Keratinocyte (primary cell): ENCODE data around the gene RMND5A. TPM values are rescaled to one million over a fixed set of nuclear protein-coding genes. Genes with fewer than 3 reads are reported as not detected.

ENCODE experiments used
- DNase-seq: peaks from one replicate; pipeline ENCODE4 v3.0.0-alpha.2; 2011; ENCODE audit warnings: low read depth, missing footprints, low spot score
- FAIRE-seq: peaks from 2 replicates; lab custom pipeline; 2011; peaks lifted over from hg19 to GRCh38; lab: Jason Lieb, UNC
- H2AFZ ChIP-seq: 2 replicates; pipeline ENCODE4 v1.6.0; 2012; ENCODE audit warnings: low read length, control low read depth, inconsistent platforms; ENCODE audit not compliant: control insufficient read depth
- H3K27ac ChIP-seq: 2 replicates; pipeline ENCODE4 v1.5.1; 2011; ENCODE audit warnings: low read length; ENCODE audit not compliant: control insufficient read depth, insufficient read depth
- H3K27me3 ChIP-seq: 3 replicates; pipeline ENCODE4 v1.6.0; 2011; ENCODE audit warnings: low read length; ENCODE audit not compliant: control insufficient read depth, insufficient read depth; ENCODE audit errors: extremely low read depth
- H3K36me3 ChIP-seq, 2 experiments: 2 replicates in 1 of 2; 3 replicates in 1 of 2; pipeline ENCODE4 v1.5.1; 2011; ENCODE audit warnings: low read length in 2 of 2, mild to moderate bottlenecking in 1 of 2; ENCODE audit not compliant: control insufficient read depth in 2 of 2, insufficient read depth in 2 of 2; ENCODE audit errors: extremely low read depth in 1 of 2
- H3K4me1 ChIP-seq: 3 replicates; pipeline ENCODE4 v1.5.1; 2011; ENCODE audit warnings: low read length; ENCODE audit not compliant: control insufficient read depth, insufficient read depth; ENCODE audit errors: extremely low read depth
- H3K4me2 ChIP-seq: 3 replicates; pipeline ENCODE4 v1.6.0; 2011; ENCODE audit warnings: low read depth, low read length; ENCODE audit not compliant: control insufficient read depth, insufficient read depth; ENCODE audit errors: extremely low read depth
- H3K4me3 ChIP-seq, 3 experiments: fragments of 200-600 bp in 1 of 3; sonication (generic) in 1 of 3; 2 replicates in 2 of 3; 3 replicates in 1 of 3; pipeline ENCODE4 v1.5.1; 2011 to 2016; ENCODE audit warnings: low read length in 3 of 3, mild to moderate bottlenecking in 3 of 3, control low read depth in 2 of 3, inconsistent platforms in 1 of 3, low read depth in 1 of 3, mixed read lengths in 1 of 3, mixed run types in 1 of 3, moderate library complexity in 1 of 3; ENCODE audit not compliant: control insufficient read depth in 2 of 3, insufficient read depth in 2 of 3; ENCODE audit errors: extremely low read depth in 1 of 3
- H3K79me2 ChIP-seq: 2 replicates; pipeline ENCODE4 v1.6.0; 2012; ENCODE audit warnings: low read length; ENCODE audit not compliant: control insufficient read depth, insufficient read depth
- H3K9ac ChIP-seq: 3 replicates; pipeline ENCODE4 v1.6.0; 2011; ENCODE audit warnings: low read length; ENCODE audit not compliant: control insufficient read depth, insufficient read depth; ENCODE audit errors: extremely low read depth
- H3K9me1 ChIP-seq: 3 replicates; pipeline ENCODE4 v1.6.0; 2011; ENCODE audit warnings: low read length; ENCODE audit not compliant: control insufficient read depth, insufficient read depth; ENCODE audit errors: extremely low read depth
- H3K9me3 ChIP-seq: 2 replicates; pipeline ENCODE4 v1.5.1; 2012; ENCODE audit warnings: low read depth, low read length; ENCODE audit not compliant: control insufficient read depth
- H4K20me1 ChIP-seq: 3 replicates; pipeline ENCODE4 v1.6.0; 2011; ENCODE audit warnings: low read length; ENCODE audit not compliant: control insufficient read depth, insufficient read depth; ENCODE audit errors: extremely low read depth
- EZH2 ChIP-seq: IDR thresholded peaks from one replicate; pipeline ENCODE4 v1.6.1; 2012; ENCODE audit warnings: inconsistent platforms, mild to moderate bottlenecking, low read length, moderate library complexity
- dilution Hi-C: fragments of 300-500 bp; cut with MboI; formaldehyde crosslinking; loops from one replicate; pipeline ENCODE4 v1.7.0; 2020; ENCODE audit warnings: low sequenced_read_pairs; ENCODE audit not compliant: extremely low pct_ligation_motif_present
- polyA plus RNA-seq, 5 experiments: library from polyadenylated mRNA; depleted of rRNA in 3 of 5; stranded (reverse) in 3 of 5; stranded (forward) in 1 of 5; unstranded in 1 of 5; fragments of >200 nt; gene quantifications; 1 replicate in 1 of 5; 2 replicates in 3 of 5; 3 replicates in 1 of 5; pipeline versions ENCODE4 v1.2.1 to v1.2.3, GENCODE V29; 2011 to 2012; ENCODE audit warnings: missing spikeins in 2 of 5, low read depth in 1 of 5, low replicate concordance in 1 of 5
- TF ChIP-seq, protein P1 (sequence below), 3 experiments: IDR thresholded peaks in 1 of 3; conservative IDR thresholded peaks in 1 of 3; optimal IDR thresholded peaks in 1 of 3; 2 replicates in 2 of 3; 3 replicates in 1 of 3; pipeline versions ENCODE3 to v1.5.1; 2011; ENCODE audit warnings: low read length in 3 of 3, mild to moderate bottlenecking in 3 of 3, moderate library complexity in 2 of 3, control low read depth in 1 of 3, inconsistent platforms in 1 of 3; ENCODE audit not compliant: insufficient read depth in 2 of 3; ENCODE audit errors: extremely low read depth in 1 of 3

The RMND5A gene
- polyA plus RNA-seq, 1 donor (not counting 4 experiments of a cell fraction or from before 2014, with no cell fraction given) = 26.0 TPM

DNA sequence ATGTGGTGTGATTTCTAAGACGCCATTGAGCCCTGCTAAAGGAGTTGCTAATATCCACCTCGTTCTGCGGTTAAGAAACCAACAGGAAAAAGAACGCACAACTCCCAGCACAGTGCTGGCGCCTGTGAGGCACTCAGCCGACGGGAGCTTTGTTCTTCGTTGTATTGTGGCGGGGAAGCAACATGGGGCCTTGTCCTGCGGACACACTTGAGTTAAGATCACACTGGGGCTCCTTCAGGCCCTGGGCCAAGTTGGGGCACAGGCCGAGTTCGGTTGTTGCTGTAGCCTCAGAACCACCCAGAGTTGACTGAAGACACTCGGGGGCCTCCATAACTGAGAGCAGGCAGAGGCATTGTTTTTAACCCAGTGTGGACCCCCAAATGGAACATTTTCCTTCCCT is 101.2 kb downstream of the RMND5A start:
- H3K4me2 ChIP-seq = peak overlapping the region; percentile 44
- H3K36me3 ChIP-seq = no peaks in the 10 kb centered on the region
- H4K20me1 ChIP-seq = no peaks in the 10 kb centered on the region
- no peaks in the 10 kb centered on the region for H3K9me3 ChIP-seq
- dilution Hi-C loops = no loop called here
- peak overlapping the region in 1 of 3 experiments; percentile 6 for H3K4me3 ChIP-seq
- DNase-seq (no peak), FAIRE-seq (no peak)
- H3K27me3 ChIP-seq = peaks cover 4% of the 10 kb centered on the region
- H3K27ac ChIP-seq = no peak overlapping the region
- no peaks in the 10 kb centered on the region for H3K79me2 ChIP-seq
- H3K9ac ChIP-seq = no peak overlapping the region
- peaks cover 4% of the 10 kb centered on the region for H3K4me1 ChIP-seq
- TF ChIP-seq, protein P1, sequence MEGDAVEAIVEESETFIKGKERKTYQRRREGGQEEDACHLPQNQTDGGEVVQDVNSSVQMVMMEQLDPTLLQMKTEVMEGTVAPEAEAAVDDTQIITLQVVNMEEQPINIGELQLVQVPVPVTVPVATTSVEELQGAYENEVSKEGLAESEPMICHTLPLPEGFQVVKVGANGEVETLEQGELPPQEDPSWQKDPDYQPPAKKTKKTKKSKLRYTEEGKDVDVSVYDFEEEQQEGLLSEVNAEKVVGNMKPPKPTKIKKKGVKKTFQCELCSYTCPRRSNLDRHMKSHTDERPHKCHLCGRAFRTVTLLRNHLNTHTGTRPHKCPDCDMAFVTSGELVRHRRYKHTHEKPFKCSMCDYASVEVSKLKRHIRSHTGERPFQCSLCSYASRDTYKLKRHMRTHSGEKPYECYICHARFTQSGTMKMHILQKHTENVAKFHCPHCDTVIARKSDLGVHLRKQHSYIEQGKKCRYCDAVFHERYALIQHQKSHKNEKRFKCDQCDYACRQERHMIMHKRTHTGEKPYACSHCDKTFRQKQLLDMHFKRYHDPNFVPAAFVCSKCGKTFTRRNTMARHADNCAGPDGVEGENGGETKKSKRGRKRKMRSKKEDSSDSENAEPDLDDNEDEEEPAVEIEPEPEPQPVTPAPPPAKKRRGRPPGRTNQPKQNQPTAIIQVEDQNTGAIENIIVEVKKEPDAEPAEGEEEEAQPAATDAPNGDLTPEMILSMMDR (optimal IDR thresholded peaks at IDR 0.05 in 1 of 3, IDR thresholded peaks at IDR 0.05 in 1 of 3, conservative IDR thresholded peaks at IDR 0.05 in 1 of 3; ENCODE audit: extremely low read depth in 1 of 3, insufficient read depth in 2 of 3, low read length in 3 of 3) = no peak
- TF ChIP-seq EZH2 = no peak
- H3K9me1 ChIP-seq = no peaks in the 10 kb centered on the region
- peak overlapping the region; percentile 17 for H2AFZ ChIP-seq

DNA sequence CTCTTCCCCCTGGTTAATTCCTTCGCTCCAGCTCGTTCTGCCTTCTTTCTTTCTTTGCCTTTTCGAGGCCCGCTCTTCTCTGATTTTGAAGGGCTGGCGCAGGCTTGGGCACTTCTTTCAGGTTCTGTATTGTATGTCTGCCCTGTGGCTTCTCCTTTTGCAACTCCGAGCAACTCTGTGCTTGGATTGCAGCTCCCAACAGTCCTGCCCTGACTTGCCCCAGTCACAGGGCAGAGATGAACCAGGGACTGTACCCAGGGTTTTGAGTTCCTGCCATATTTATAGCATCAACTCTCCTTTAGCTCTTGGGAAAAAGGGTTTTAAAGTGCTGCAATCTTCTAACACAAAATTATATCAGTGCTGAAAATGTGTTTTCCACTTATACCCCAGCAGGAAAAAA is 101.8 kb downstream of the RMND5A start:
- peak overlapping the region; percentile 17 for H2AFZ ChIP-seq
- H3K79me2 ChIP-seq = no peaks in the 10 kb centered on the region
- H3K27ac ChIP-seq = no peak overlapping the region
- no peaks in the 10 kb centered on the region for H3K9me1 ChIP-seq
- no peak overlapping the region for H3K9ac ChIP-seq
- DNase-seq (no peak), FAIRE-seq (peak; percentile 64)
- no peak for TF ChIP-seq EZH2
- TF ChIP-seq, protein P1 (optimal IDR thresholded peaks at IDR 0.05 in 1 of 3, IDR thresholded peaks at IDR 0.05 in 1 of 3, conservative IDR thresholded peaks at IDR 0.05 in 1 of 3; ENCODE audit: extremely low read depth in 1 of 3, insufficient read depth in 2 of 3, low read length in 3 of 3) = no peak
- H3K4me2 ChIP-seq = peak overlapping the region; percentile 44
- H3K27me3 ChIP-seq = peaks cover 4% of the 10 kb centered on the region
- no peaks in the 10 kb centered on the region for H3K36me3 ChIP-seq
- no peaks in the 10 kb centered on the region for H3K9me3 ChIP-seq
- H3K4me3 ChIP-seq = peak overlapping the region in 1 of 3 experiments; percentile 6
- H3K4me1 ChIP-seq = peaks cover 4% of the 10 kb centered on the region
- dilution Hi-C loops = no loop called here
- no peaks in the 10 kb centered on the region for H4K20me1 ChIP-seq
